Ovary (tissue), 9 donors: ENCODE data around the gene LRP1-AS. TPM values are rescaled to one million over a fixed set of nuclear protein-coding genes. Genes with fewer than 3 reads are reported as not detected.

Experiments used
- DNase-seq, 5 donors: peaks; one replicate each; pipeline ENCODE4 v3.0.0-alpha.2; 2019 to 2020
- H3K27ac ChIP-seq, 2 donors: fragments of 200-600 bp; one replicate each; pipeline versions ENCODE4 v1.5.1 to v1.8.0; 2019 to 2022
- H3K27me3 ChIP-seq: fragments of 200-600 bp; one replicate; pipeline ENCODE4 v1.8.0; 2022
- H3K36me3 ChIP-seq: fragments of 200-600 bp; sonication (generic); one replicate; pipeline ENCODE4 v1.5.1; 2019
- H3K4me1 ChIP-seq: one replicate; pipeline ENCODE4 v1.8.1; 2013; ENCODE audit warnings: mild to moderate bottlenecking, moderate library complexity; ENCODE audit not compliant: insufficient read depth
- H3K4me3 ChIP-seq: fragments of 200-600 bp; sonication (generic); one replicate; pipeline ENCODE4 v1.5.1; 2017
- H3K9me3 ChIP-seq, 2 donors: fragments of 200-600 bp in 1 of 2; sonication (generic) in 1 of 2; one replicate each; pipeline versions ENCODE4 v1.5.1 to v1.8.1; 2013 to 2019; ENCODE audit warnings: mild to moderate bottlenecking in 1 of 2, moderate library complexity in 1 of 2
- CTCF ChIP-seq, 3 donors: fragments of 450-650 bp in 2 of 3; fragments of 200-600 bp in 1 of 3; IDR thresholded peaks; one replicate each; pipeline versions ENCODE4 v1.5.1 to v1.8.0; 2016 to 2022; ENCODE audit warnings: antibody characterized with exemption in 3 of 3, mild to moderate bottlenecking in 1 of 3
- EP300 ChIP-seq: sonication (generic); formaldehyde crosslinking; IDR thresholded peaks from one replicate; pipeline ENCODE4 v1.6.1; 2017; ENCODE audit warnings: antibody characterized with exemption
- POLR2A ChIP-seq: fragments of 450-650 bp; IDR thresholded peaks from one replicate; pipeline ENCODE4 v1.6.1; 2017; ENCODE audit warnings: antibody characterized with exemption, mild to moderate bottlenecking, moderate library complexity
- WGBS, 3 donors: extraction: QIAGEN DNeasy Blood & Tissue Kit in 1 of 3; methylation state at CpG; one replicate each; pipeline versions ENCODE4 v1.1.5 to v1.1.7; 2013 to 2017; 5-methylcytosine and 5-hydroxymethylcytosine counted together
- intact Hi-C, 4 donors: fragments of 100-400 bp; cut with DNase I; formaldehyde crosslinking; loops; one replicate each; pipeline versions ENCODE4 v1.11.0 to v1.15.1; 2022 to 2023
- polyA plus RNA-seq, 2 donors: library from polyadenylated mRNA; stranded (reverse); fragments of 200-250 nt in 1 of 2; fragments of 350-450 nt in 1 of 2; fragmentation: Illumina TruSeq in 1 of 2; extraction: RNeasy Lipid Tissue Mini Kit (QIAGEN cat#74804) in 1 of 2; gene quantifications; one replicate each; pipeline ENCODE4 v1.2.3, GENCODE V29; 2013 to 2014
- total RNA-seq, 7 donors: library from RNA; depleted of rRNA in 2 of 7; stranded (reverse); fragments of >200 nt in 2 of 7; fragmentation: NEBNext Ultra II Directional in 3 of 7; extraction: Animal tissue kit (Norgen Biotek cat#: 25700) in 3 of 7; gene quantifications; one replicate each; pipeline versions ENCODE4 v1.1.0 to v1.2.4, GENCODE V29; 2016 to 2023
- donor health status: DM: no; HTN: no; CAD: no; lungs with moderate emphysema.
- donor health status: DM: no; HTN: no; CAD: no.
- donor health status: Bipolar disorder and iron deficiency.
- donor health status: DM: yes; HTN: yes; CAD: no.
- donor health status: DM: no; HTN: no; CAD: no.
- donor health status: DM: yes; HTN: yes; CAD: no.

The LRP1-AS gene
- total and polyA plus RNA-seq, 9 donors: not detected

DNA sequence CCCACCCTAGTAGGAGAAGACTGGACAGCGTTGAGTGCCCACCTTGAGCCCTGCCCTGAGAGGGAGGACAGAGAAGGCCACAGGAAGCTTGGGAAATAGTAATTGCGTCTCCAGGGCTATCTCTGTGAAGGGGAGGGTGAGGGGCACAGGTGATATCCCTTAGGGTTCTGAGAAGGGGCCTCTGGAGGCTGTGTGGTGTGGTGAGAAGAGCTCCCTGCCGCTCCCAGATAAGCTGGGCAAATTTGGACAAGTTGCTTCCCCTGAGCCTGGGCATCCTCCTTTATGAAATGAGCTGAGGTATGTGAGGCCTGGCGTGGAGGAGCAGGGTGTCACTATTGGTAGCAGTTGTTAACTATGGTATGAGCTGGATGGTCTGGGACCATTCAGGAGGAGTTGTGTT is 23.5 kb upstream of the LRP1-AS start:
- WGBS, 3 donors: 84 to 86% (median 86%) methylated on average over 4 of the region's 4 CpGs
- TF ChIP-seq POLR2A: no peak
- H3K9me3 ChIP-seq: no peaks in the 10 kb centered on the region
- no peaks in the 10 kb centered on the region for H3K36me3 ChIP-seq
- H3K4me3 ChIP-seq: no peak overlapping the region
- peak overlapping the region in 1 of 2 donors; percentile 73 for H3K27ac ChIP-seq
- H3K4me1 ChIP-seq: peaks cover 9% of the 10 kb centered on the region
- H3K27me3 ChIP-seq: no peaks in the 10 kb centered on the region
- DNase-seq: no peak
- intact Hi-C loops: no loop called here

DNA sequence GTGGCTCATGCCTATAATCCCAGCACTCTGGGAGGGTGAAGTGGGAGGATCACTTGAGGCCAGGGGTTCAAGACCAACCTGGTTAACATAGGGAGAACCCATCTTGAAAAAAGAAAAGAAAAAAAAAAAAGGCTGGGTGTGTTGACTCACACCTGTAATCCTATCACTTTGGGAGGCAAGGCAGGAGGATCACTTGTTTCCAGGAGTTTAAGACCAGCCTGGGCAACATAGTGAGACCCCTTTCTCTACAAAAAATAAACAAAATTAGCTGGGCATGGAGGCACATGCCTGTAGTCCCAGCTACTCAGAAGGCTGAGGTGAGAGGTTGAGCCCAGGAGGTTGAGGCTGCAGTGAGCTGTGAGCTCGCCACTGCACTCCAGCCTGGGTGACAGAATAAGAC is 23.0 kb upstream of the LRP1-AS start:
- Histone ChIP-seq H3K4me3 (no peak overlapping the region), H3K9me3 (no peaks in the 10 kb centered on the region), H3K27me3 (no peaks in the 10 kb centered on the region), H3K4me1 (peaks cover 6% of the 10 kb centered on the region), H3K36me3 (no peaks in the 10 kb centered on the region), H3K27ac (peak overlapping the region in 1 of 2 donors; percentile 73)
- TF ChIP-seq EP300 (no peak), CTCF (IDR thresholded peaks at IDR 0.05) (no peak), POLR2A (no peak)
- intact Hi-C loops: no loop called here
- DNase-seq: no peak
- 92 to 97% (median 94%) methylated on average over 1 of the region's 1 CpG for WGBS, 3 donors

DNA sequence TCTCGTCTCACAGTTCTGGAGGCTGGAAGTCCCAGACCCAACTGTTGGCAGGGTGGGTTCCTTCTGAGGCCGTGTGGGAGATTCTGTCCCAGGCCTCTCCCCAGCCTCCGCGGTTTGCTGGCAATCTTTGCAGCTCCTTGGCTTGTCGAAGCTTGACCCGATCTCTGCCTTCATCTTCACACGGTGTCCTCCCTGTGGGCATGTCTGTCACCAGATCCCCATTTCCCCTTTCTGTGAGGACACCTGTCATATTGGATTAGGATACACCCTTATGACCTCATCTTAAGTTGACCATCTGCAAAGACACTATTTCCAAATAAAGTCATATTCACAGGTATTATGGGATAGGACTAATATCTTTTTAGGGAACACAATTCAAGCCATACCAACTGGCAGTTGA is 22.6 kb upstream of the LRP1-AS start:
- WGBS, 3 donors: 21 to 31% (median 30%) methylated on average over 7 of the region's 7 CpGs
- H3K27me3 ChIP-seq: no peaks in the 10 kb centered on the region
- TF ChIP-seq EP300 (no peak), CTCF (IDR thresholded peaks at IDR 0.05) (no peak), POLR2A (no peak)
- H3K4me3 ChIP-seq: no peak overlapping the region
- DNase-seq: no peak
- H3K4me1 ChIP-seq: peaks cover 6% of the 10 kb centered on the region
- H3K9me3 ChIP-seq: no peaks in the 10 kb centered on the region
- H3K27ac ChIP-seq: peak overlapping the region in 1 of 2 donors; percentile 73
- H3K36me3 ChIP-seq: no peaks in the 10 kb centered on the region
- intact Hi-C loops: loop anchor here in 2 of 4 donors (2.0 to 5.0 kb wide), 2 partner anchors 15 to 43 kb away; partner anchors contain the start of gene LRP1 (in 1 of the 2)

GRCh38 chr12:57169046-57169795 is 21.8 kb upstream of the LRP1-AS start:
- Histone ChIP-seq H3K27me3 (no peaks in the 10 kb centered on the region), H3K4me3 (no peak overlapping the region), H3K9me3 (no peaks in the 10 kb centered on the region), H3K27ac (peak overlapping the region in 1 of 2 donors; percentile 73), H3K4me1 (peaks cover 6% of the 10 kb centered on the region), H3K36me3 (no peaks in the 10 kb centered on the region)
- no peak for TF ChIP-seq POLR2A
- TF ChIP-seq EP300: no peak
- TF ChIP-seq CTCF (IDR thresholded peaks at IDR 0.05): no peak
- whole genome bisulfite sequencing, 3 donors: 37 to 56% (median 45%) methylated on average over 23 of the region's 23 CpGs
- peak in 1 of 5 donors; percentile 39 for DNase-seq
- intact Hi-C loops: loop anchor here in 2 of 4 donors (2.0 to 5.0 kb wide), 2 partner anchors 14 to 42 kb away; partner anchors contain the start of gene LRP1 (in 1 of the 2)

DNA sequence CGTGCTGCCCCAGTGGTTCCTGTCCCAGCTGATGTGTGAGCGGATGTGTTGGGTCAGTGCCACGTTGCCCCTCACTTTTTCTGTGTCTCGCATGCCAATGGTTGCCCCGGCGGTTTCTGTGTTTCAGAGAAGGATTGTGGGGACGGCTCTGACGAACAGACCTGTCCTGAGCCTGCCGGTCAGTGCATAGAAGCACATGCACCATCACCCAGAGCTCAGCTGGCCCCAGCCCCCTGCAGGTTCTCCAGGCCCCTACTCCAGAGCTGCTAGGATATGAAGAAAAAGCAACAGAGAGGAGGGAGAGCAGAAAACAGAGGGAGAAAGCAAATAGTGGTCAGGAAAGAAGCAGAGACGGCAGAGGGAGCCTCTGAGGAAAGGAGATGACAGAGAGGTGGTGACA is 20.6 kb upstream of the LRP1-AS start:
- 66 to 69% (median 67%) methylated on average over 10 of the region's 10 CpGs for WGBS, 3 donors

More for the DNA sequence above, 20.6 kb upstream of the LRP1-AS start:
- H3K27me3 ChIP-seq: no peaks in the 10 kb centered on the region
- H3K4me3 ChIP-seq: no peak overlapping the region
- peaks cover 6% of the 10 kb centered on the region for H3K4me1 ChIP-seq
- H3K9me3 ChIP-seq: no peaks in the 10 kb centered on the region
- peak overlapping the region in 1 of 2 donors; percentile 54 for H3K27ac ChIP-seq
- TF ChIP-seq EP300: no peak
- no peak for TF ChIP-seq CTCF (IDR thresholded peaks at IDR 0.05)
- no peak for TF ChIP-seq POLR2A
- DNase-seq: no peak
- intact Hi-C loops: loop anchor here in 2 of 4 donors (2.0 to 5.0 kb wide), 2 partner anchors 13 to 41 kb away; partner anchors contain the start of gene LRP1 (in 1 of the 2)
- H3K36me3 ChIP-seq: no peaks in the 10 kb centered on the region
